Frontal cortex (tissue), 4 donors: Measurements from ENCODE around the gene AUP1. TPM values are rescaled to one million over a fixed set of nuclear protein-coding genes. Genes with fewer than 3 reads are reported as not detected.

Experiments
- DNase-seq, 2 donors: peaks; one replicate each; pipeline ENCODE4 v3.0.0; 2012; ENCODE audit warnings: low spot score in 2 of 2
- FAIRE-seq: peaks from 2 replicates; lab custom pipeline; 2012; peaks lifted over from hg19 to GRCh38; lab: Jason Lieb, UNC
- total RNA-seq: library from RNA; depleted of rRNA; stranded (reverse); fragments of >200 nt; gene quantifications from one replicate; pipeline ENCODE4 v1.2.3, GENCODE V29; 2014
- donor health status: control.
- donor health status: control.
- donor health status: control.

The AUP1 gene
- total RNA-seq, 1 donor from 2014 or later, result 42.0 TPM

GRCh38 chr2:74481961-74482800 lies 47.3 kb downstream of the AUP1 start:
- FAIRE-seq, result no peak
- no peak for DNase-seq

DNA sequence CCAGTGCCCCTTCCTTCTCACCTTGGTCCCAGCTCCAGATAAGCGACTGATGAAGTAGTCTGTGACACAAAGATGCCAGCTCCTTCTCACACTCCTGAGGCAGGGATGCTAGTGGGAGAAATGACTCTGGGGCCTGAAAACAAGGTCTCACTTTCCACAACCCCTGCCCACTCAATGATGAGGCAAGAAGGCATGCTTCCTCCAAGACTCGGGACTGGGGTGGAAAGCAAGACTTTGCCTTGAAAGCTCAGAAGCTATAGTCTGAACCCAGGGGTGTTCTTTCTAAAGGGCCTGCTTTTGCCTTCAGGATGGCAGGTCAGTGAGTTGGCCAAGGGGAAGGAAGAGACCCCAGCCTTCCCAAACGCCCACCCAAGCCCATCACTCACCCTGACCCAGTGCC lies 48.1 kb downstream of the AUP1 start:
- DNase-seq, result no peak
- no peak for FAIRE-seq

Other genes starting within 250 kb of the AUP1 start
- gene SLC4A5, start 186.3 kb downstream of the AUP1 start, total RNA-seq, result 1.2 TPM
- 111 TPM for gene DCTN1, start 149.4 kb downstream of the AUP1 start, total RNA-seq
- gene C2orf81, start 108.1 kb downstream of the AUP1 start, total RNA-seq, result 0.41 TPM
- gene WDR54, start 108.0 kb downstream of the AUP1 start, total RNA-seq, result 38.7 TPM
- 2.9 TPM for gene RTKN, start 87.8 kb downstream of the AUP1 start, total RNA-seq
- gene INO80B, start 74.6 kb downstream of the AUP1 start, total RNA-seq, result 9.8 TPM
- gene WBP1, start 71.3 kb downstream of the AUP1 start, total RNA-seq, result 24.9 TPM
- gene MOGS, start 64.3 kb downstream of the AUP1 start, total RNA-seq, result 26.9 TPM
- gene MRPL53, start 57.0 kb downstream of the AUP1 start, total RNA-seq, result 14.3 TPM
- gene CCDC142, start 46.7 kb downstream of the AUP1 start, total RNA-seq, result 33.0 TPM
- 7.7 TPM for gene TTC31, start 46.6 kb downstream of the AUP1 start, total RNA-seq
- not detected for gene LBX2, start 30.1 kb downstream of the AUP1 start, total RNA-seq
- 8.2 TPM for gene PCGF1, start 22.0 kb downstream of the AUP1 start, total RNA-seq
- gene TLX2, start 15.3 kb downstream of the AUP1 start, total RNA-seq, result not detected
- gene DQX1, start 3.5 kb downstream of the AUP1 start, total RNA-seq, result not detected
- 54.2 TPM for gene HTRA2, start 227 bp upstream of the AUP1 start, total RNA-seq
- gene LOXL3, start 24.2 kb upstream of the AUP1 start, total RNA-seq, result 14.3 TPM
- gene DOK1, start 25.0 kb upstream of the AUP1 start, total RNA-seq, result 3.7 TPM
- gene M1AP, start 118.6 kb upstream of the AUP1 start, total RNA-seq, result 0.41 TPM
- 14.7 TPM for gene SEMA4F, start 124.5 kb upstream of the AUP1 start, total RNA-seq